ENCODE data around the gene LARP4. TPM values are rescaled to one million over a fixed set of nuclear protein-coding genes. Genes with fewer than 3 reads are reported as not detected.
"Not testable (repeated sequence)": the region's sequence is repeated elsewhere in the genome, so short reads cannot be mapped to it uniquely, and the experiment has no call there.

LARP4 gene
- total RNA-seq, 1 donor from 2014 or later = 119 TPM

DNA sequence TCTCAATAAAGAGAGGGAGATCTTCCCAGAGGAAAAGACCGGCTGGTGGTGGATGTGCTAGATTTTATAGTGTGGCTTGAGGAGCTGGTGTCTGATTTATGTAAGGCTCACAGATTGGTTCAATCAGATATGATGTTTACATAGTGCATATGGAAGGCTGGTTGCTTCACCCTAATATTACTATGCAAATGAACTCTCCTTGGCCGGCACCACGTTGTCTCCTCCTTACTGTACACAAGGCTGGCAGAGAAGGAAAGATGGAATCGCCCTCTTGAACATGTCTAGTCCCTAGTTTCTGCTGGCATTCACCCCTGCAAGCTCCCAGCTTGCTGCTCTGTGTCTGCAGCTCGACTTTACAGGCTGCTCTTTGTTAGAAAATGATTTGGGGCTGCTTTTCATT is 13.2 kb upstream of the LARP4 start:
- Mint-ChIP-seq H3K27me3 (ENCODE audit: insufficient read depth) (peaks cover 5% of the 10 kb centered on the region), H3K36me3 (ENCODE audit: low read depth) (no peaks in the 10 kb centered on the region), H3K4me1 (ENCODE audit: low read depth) (no peaks in the 10 kb centered on the region), H3K27ac (no peak overlapping the region), H3K4me3 (no peak overlapping the region), H3K9me3 (no peaks in the 10 kb centered on the region)
- no peak for DNase-seq (ENCODE audit: low spot score)
- intact Hi-C loops (cut with micrococcal nuclease) = no loop called here

- H3K4me1 Mint-ChIP-seq (ENCODE audit: low read depth) = no peaks in the 10 kb centered on the region
- no peak for DNase-seq (ENCODE audit: low spot score)
- intact Hi-C loops (cut with micrococcal nuclease) = no loop called here
- no peaks in the 10 kb centered on the region for H3K36me3 Mint-ChIP-seq (ENCODE audit: low read depth)
- no peak overlapping the region for H3K27ac Mint-ChIP-seq
- no peaks in the 10 kb centered on the region for H3K9me3 Mint-ChIP-seq
- H3K27me3 Mint-ChIP-seq (ENCODE audit: insufficient read depth) = peaks cover 5% of the 10 kb centered on the region
- H3K4me3 Mint-ChIP-seq = no peak overlapping the region
Measured at GRCh38 chr12:50387972-50388478, 12.7 kb upstream of the LARP4 start.

- H3K27ac Mint-ChIP-seq; DNase-seq (ENCODE audit: low spot score); H3K27me3 Mint-ChIP-seq (ENCODE audit: insufficient read depth); H3K9me3 Mint-ChIP-seq; intact Hi-C loops (cut with micrococcal nuclease); H3K4me3 Mint-ChIP-seq; H3K36me3 Mint-ChIP-seq (ENCODE audit: low read depth); H3K4me1 Mint-ChIP-seq (ENCODE audit: low read depth): not testable (repeated sequence)
Measured at GRCh38 chr12:50388793-50389192, 11.9 kb upstream of the LARP4 start.

GRCh38 chr12:50390316-50390741 is 10.4 kb upstream of the LARP4 start:
- no peak for DNase-seq (ENCODE audit: low spot score)
- H3K27ac Mint-ChIP-seq = no peak overlapping the region
- H3K27me3 Mint-ChIP-seq (ENCODE audit: insufficient read depth) = peaks cover 2% of the 10 kb centered on the region
- H3K4me3 Mint-ChIP-seq = no peak overlapping the region
- no peaks in the 10 kb centered on the region for H3K9me3 Mint-ChIP-seq
- no peaks in the 10 kb centered on the region for H3K36me3 Mint-ChIP-seq (ENCODE audit: low read depth)
- intact Hi-C loops (cut with micrococcal nuclease) = no loop called here
- no peaks in the 10 kb centered on the region for H3K4me1 Mint-ChIP-seq (ENCODE audit: low read depth)

- no peaks in the 10 kb centered on the region for H3K4me1 Mint-ChIP-seq (ENCODE audit: low read depth)
- intact Hi-C loops (cut with micrococcal nuclease) = no loop called here
- no peak overlapping the region for H3K4me3 Mint-ChIP-seq
- no peak overlapping the region for H3K27ac Mint-ChIP-seq
- H3K27me3 Mint-ChIP-seq (ENCODE audit: insufficient read depth) = peaks cover 3% of the 10 kb centered on the region
- no peak for DNase-seq (ENCODE audit: low spot score)
- H3K9me3 Mint-ChIP-seq = no peaks in the 10 kb centered on the region
- no peaks in the 10 kb centered on the region for H3K36me3 Mint-ChIP-seq (ENCODE audit: low read depth)
Measured at GRCh38 chr12:50394469-50395029, 6.1 kb upstream of the LARP4 start.

DNA sequence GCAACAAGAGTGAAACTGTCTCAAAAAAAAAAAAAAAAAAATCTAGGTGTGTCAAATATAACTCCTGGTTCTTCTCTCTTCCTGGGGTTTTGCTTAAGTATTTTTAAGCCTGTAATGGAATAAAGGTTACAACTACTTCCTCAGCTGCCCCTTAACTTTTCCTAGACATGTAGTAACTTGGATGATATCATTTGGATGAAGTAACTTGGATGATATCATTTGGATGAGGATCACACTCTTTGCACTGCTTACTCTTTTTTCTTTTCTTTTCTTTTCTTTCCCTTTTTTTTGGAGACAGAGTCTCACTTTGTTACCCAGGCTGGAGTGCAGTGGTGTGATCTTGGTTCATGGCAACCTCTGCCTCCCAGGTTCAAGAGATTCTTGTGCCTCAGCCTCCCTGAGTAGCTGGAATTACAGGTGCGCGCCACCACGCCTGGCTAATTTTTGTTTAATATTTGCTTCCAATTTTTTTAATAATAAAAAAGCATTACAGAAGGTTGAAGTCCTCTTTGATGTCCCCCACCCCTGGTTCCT is 3.5 kb upstream of the LARP4 start:
- no peak for DNase-seq (ENCODE audit: low spot score)
- Mint-ChIP-seq H3K9me3 (no peaks in the 10 kb centered on the region), H3K27me3 (ENCODE audit: insufficient read depth) (peaks cover 3% of the 10 kb centered on the region), H3K27ac (no peak overlapping the region), H3K4me1 (ENCODE audit: low read depth) (peaks cover 12% of the 10 kb centered on the region), H3K4me3 (no peak overlapping the region), H3K36me3 (ENCODE audit: low read depth) (peaks cover 6% of the 10 kb centered on the region)
- intact Hi-C loops (cut with micrococcal nuclease) = no loop called here

- peaks cover 3% of the 10 kb centered on the region for H3K27me3 Mint-ChIP-seq (ENCODE audit: insufficient read depth)
- H3K36me3 Mint-ChIP-seq (ENCODE audit: low read depth) = peaks cover 15% of the 10 kb centered on the region
- intact Hi-C loops (cut with micrococcal nuclease) = no loop called here
- H3K4me1 Mint-ChIP-seq (ENCODE audit: low read depth) = peaks cover 22% of the 10 kb centered on the region
- H3K4me3 Mint-ChIP-seq = peak overlapping the region; percentile 3
- no peaks in the 10 kb centered on the region for H3K9me3 Mint-ChIP-seq
- DNase-seq (ENCODE audit: low spot score) = no peak
- H3K27ac Mint-ChIP-seq = peak overlapping the region; percentile 42
Measured at GRCh38 chr12:50398931-50399330, 1.8 kb upstream of the LARP4 start.

GRCh38 chr12:50400104-50400637 is 514 bp upstream of the LARP4 start:
- Mint-ChIP-seq H3K9me3 (no peaks in the 10 kb centered on the region), H3K27ac (peak overlapping the region; percentile 90), H3K4me1 (ENCODE audit: low read depth) (peaks cover 22% of the 10 kb centered on the region), H3K4me3 (peak overlapping the region; percentile 97), H3K27me3 (ENCODE audit: insufficient read depth) (peaks cover 3% of the 10 kb centered on the region), H3K36me3 (ENCODE audit: low read depth) (peaks cover 15% of the 10 kb centered on the region)
- intact Hi-C loops (cut with micrococcal nuclease) = loop anchor here (1.0 to 10.0 kb wide), 10 partner anchors 115 to 1718 kb away; partner anchors contain the start of genes CERS5, CSRNP2, DAZAP2 and KANSL2
- DNase-seq (ENCODE audit: low spot score) = no peak

DNA sequence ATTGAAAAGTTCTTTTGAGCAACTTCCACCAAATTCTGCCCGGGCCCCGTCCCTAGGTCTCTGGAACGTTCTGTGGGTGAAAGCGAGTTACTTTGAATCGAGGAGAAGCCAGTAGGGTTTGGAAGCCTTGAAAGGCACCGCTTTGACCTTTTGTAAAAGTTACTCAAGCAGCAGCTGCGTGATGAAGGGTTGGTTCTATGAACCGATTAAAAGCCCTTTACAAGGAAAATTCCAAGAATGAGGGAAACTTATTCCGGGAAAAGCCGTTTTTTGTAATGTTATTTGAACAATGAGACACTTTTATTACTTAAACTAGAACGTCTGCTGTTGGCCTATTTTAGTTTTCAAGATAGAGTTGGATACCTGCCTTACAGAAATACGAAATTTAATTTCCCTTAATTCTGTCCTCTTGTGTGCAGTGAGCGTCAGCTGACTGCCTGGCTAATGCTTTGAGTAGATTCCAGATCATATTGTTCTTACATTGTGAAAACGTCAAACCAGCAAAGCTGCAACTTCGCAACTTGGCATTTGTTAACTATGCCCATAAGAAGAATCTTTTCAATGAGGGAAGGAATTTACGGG is 906 bp downstream of the LARP4 start:
- H3K4me3 Mint-ChIP-seq = peak overlapping the region; percentile 97
- H3K27me3 Mint-ChIP-seq (ENCODE audit: insufficient read depth) = peaks cover 3% of the 10 kb centered on the region
- no peak for DNase-seq (ENCODE audit: low spot score)
- peaks cover 15% of the 10 kb centered on the region for H3K36me3 Mint-ChIP-seq (ENCODE audit: low read depth)
- H3K27ac Mint-ChIP-seq = peak overlapping the region; percentile 90
- H3K4me1 Mint-ChIP-seq (ENCODE audit: low read depth) = peaks cover 22% of the 10 kb centered on the region
- no peaks in the 10 kb centered on the region for H3K9me3 Mint-ChIP-seq
- intact Hi-C loops (cut with micrococcal nuclease) = loop anchor here (1.0 to 10.0 kb wide), 8 partner anchors 117 to 1719 kb away; partner anchors contain the start of genes CSRNP2, DAZAP2, KANSL2 and SMARCD1

GRCh38 chr12:50402264-50403000 is 1.7 kb downstream of the LARP4 start:
- intact Hi-C loops (cut with micrococcal nuclease) = loop anchor here (5.0 to 10.0 kb wide), 2 partner anchors 1138 to 1720 kb away; partner anchors contain the start of genes KANSL2 and TUBA1C
- DNase-seq (ENCODE audit: low spot score) = no peak
- H3K27me3 Mint-ChIP-seq (ENCODE audit: insufficient read depth) = peaks cover 2% of the 10 kb centered on the region
- no peaks in the 10 kb centered on the region for H3K9me3 Mint-ChIP-seq
- peak overlapping the region; percentile 2 for H3K27ac Mint-ChIP-seq
- H3K4me1 Mint-ChIP-seq (ENCODE audit: low read depth) = peaks cover 22% of the 10 kb centered on the region
- peak overlapping the region; percentile 97 for H3K4me3 Mint-ChIP-seq
- H3K36me3 Mint-ChIP-seq (ENCODE audit: low read depth) = peaks cover 15% of the 10 kb centered on the region

DNA sequence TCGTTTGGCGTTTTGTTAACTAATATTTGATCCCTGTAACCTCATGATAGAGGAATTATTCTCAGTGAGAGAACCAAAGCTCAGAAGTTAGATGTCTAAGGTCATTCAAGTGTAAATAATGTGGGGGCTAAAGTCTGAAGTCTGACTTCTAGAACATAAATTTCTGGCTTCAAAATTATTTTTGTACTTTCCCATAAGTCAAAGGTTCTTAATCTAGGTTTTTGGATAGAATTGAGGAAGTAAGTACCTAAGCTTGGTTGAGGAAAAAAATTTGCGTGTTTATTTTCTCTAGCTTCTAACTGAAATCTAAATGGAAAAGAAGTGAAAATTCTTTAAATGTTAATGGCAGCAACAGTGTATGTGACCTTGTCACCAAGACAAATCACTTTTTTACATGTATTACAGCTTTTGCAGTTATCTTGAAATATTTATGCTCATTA is 2.3 kb downstream of the LARP4 start:
- intact Hi-C loops (cut with micrococcal nuclease) = loop anchor here (5.0 to 10.0 kb wide), 2 partner anchors 1138 to 1721 kb away; partner anchors contain the start of genes KANSL2 and TUBA1C
- Mint-ChIP-seq H3K9me3 (no peaks in the 10 kb centered on the region), H3K27ac (no peak overlapping the region), H3K4me1 (ENCODE audit: low read depth) (peaks cover 27% of the 10 kb centered on the region), H3K27me3 (ENCODE audit: insufficient read depth) (no peaks in the 10 kb centered on the region), H3K4me3 (peak overlapping the region; percentile 97), H3K36me3 (ENCODE audit: low read depth) (peaks cover 17% of the 10 kb centered on the region)
- no peak for DNase-seq (ENCODE audit: low spot score)

DNA sequence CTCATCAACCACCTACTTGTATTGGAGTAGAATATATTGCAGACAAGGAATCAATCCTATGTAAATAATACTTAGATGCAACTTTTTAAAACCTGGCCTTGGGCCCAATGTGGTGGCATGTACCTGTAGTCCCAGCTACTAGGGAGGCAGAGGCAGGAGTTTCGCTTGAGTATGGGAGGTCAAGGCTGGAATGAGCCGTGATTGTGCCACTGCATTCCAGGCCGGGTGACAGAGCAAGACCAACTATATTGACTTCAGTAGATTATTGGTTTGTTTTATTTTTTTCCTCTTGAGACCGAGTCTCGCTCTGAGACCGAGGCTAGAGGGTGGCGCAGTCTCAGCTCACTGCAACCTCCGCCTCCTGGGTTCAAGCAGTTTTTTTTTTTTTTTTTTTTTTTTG is 3.6 kb downstream of the LARP4 start:
- no peak for DNase-seq (ENCODE audit: low spot score)
- Mint-ChIP-seq H3K9me3 (no peaks in the 10 kb centered on the region), H3K27me3 (ENCODE audit: insufficient read depth) (no peaks in the 10 kb centered on the region), H3K4me3 (no peak overlapping the region), H3K4me1 (ENCODE audit: low read depth) (peaks cover 27% of the 10 kb centered on the region), H3K27ac (no peak overlapping the region), H3K36me3 (ENCODE audit: low read depth) (peaks cover 17% of the 10 kb centered on the region)
- intact Hi-C loops (cut with micrococcal nuclease) = loop anchor here (5.0 to 10.0 kb wide), 2 partner anchors 1140 to 1722 kb away; partner anchors contain the start of genes KANSL2 and TUBA1C
